Coronary artery (tissue), 2 donors: ENCODE results near the gene NEXN.

Experiments
- DNase-seq: peaks from one replicate; pipeline ENCODE4 v3.0.0-alpha.2; 2017; ENCODE audit warnings: low spot score
- H3K27ac ChIP-seq, 2 donors: fragments of 200-600 bp; sonication (generic); one replicate each; pipeline ENCODE4 v1.5.1; 2016 to 2019
- H3K4me3 ChIP-seq: fragments of 200-600 bp; sonication (generic); 2 replicates; pipeline ENCODE4 v1.5.1; 2016; ENCODE audit warnings: mild to moderate bottlenecking, moderate library complexity
- CTCF ChIP-seq: fragments of 200-600 bp; sonication (generic); IDR thresholded peaks from one replicate; pipeline ENCODE4 v1.5.1; 2019; ENCODE audit warnings: antibody characterized with exemption

NEXN gene

DNA sequence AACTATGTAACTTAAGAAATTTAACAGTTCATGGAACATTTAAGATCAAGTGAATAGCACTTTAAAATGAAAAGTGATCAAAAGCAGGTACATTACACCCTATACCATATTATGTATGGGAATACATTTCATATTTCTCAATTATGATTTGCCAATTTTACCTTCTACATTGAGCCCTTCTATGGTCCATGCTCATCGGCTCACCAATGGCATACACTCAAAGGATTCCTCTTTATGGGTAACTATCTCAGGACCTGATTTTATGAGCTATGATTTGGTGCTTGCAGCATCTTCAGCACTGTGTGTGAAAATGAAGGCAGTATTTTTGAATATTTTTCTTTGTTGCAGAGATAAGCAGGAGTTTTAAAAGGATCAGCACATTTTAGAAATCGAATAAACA is 56.9 kb downstream of the NEXN start:
- Histone ChIP-seq H3K27ac (no peak overlapping the region), H3K4me3 (no peak overlapping the region)
- no peak for TF ChIP-seq CTCF

GRCh38 chr1:77948841-77949424 is 60.5 kb downstream of the NEXN start:
- no peak for TF ChIP-seq CTCF
- Histone ChIP-seq H3K4me3 (no peak overlapping the region), H3K27ac (no peak overlapping the region)
- DNase-seq, result no peak

More for the DNA sequence above, 56.9 kb downstream of the NEXN start:
- DNase-seq, result no peak

DNA sequence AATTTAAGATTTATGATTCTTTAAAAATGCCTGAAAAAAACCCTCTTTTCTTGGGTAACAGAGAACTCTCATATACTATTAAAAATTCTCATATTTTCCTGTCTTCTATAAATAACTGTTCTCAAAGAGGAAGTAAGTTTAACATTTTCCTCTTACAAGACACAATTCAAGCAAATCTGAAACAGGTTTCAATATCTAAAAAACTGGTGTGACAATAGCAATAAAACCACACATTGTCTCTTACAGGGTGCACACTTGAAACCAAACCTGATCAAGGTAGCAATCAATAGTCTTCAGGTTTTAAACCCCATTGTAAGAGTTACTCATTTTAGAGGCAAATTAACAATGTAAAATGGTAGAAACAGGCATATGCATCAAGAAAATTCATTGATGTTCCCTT is 62.4 kb downstream of the NEXN start:
- no peak overlapping the region for H3K4me3 ChIP-seq

DNA sequence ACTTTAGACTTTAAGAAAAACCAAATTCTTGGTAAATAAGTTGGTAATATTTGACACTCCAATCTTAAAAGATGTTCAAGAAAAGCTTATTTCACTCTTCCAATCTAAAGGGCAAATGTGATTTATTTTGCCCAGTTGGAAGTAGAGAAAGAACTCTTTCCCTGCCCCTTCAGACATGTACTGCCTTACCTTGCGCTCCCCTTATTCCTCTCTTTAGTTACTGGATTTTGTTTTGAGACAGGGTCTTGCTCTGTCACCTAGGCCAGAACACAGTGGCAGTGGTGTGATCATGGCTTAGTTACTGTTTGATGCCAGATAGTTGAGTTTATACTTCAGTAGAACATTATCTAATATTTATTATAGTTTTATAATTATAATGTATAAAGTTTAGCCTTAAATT is 62.9 kb downstream of the NEXN start:
- no peak for DNase-seq
- Histone ChIP-seq H3K27ac (no peak overlapping the region), H3K4me3 (no peak overlapping the region)
- no peak for TF ChIP-seq CTCF

More for the DNA sequence above, 62.4 kb downstream of the NEXN start:
- DNase-seq, result no peak
- TF ChIP-seq CTCF, result no peak
- no peak overlapping the region for H3K27ac ChIP-seq

DNA sequence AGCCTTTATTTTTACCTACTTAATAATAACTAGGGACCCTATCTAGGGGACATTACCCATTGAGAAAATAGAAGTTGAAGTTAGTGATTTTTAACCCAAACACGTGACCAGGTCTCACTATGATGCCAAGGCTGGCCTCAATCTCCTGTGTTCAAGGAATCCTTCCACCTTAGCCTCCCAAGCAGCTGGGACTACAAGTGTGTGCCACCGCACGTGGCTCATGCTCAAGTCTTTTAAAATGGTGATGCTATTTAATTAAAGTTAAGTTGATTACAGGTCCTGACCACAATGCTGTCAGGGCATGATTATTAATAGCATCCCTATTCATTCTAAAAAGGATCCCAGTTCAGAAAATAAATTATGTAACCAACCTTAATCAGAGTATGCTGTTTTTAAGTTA is 65.5 kb downstream of the NEXN start:
- no peak for DNase-seq
- Histone ChIP-seq H3K27ac (no peak overlapping the region), H3K4me3 (no peak overlapping the region)
- no peak for TF ChIP-seq CTCF

GRCh38 chr1:77954521-77954920 is 66.1 kb downstream of the NEXN start:
- H3K27ac ChIP-seq, result no peak overlapping the region
- DNase-seq, result no peak
- TF ChIP-seq CTCF, result no peak
- H3K4me3 ChIP-seq, result no peak overlapping the region

GRCh38 chr1:77955709-77956108 is 67.3 kb downstream of the NEXN start:
- Histone ChIP-seq H3K4me3 (no peak overlapping the region), H3K27ac (no peak overlapping the region)
- no peak for DNase-seq
- no peak for TF ChIP-seq CTCF
